H1 (cell line): ENCODE data around the gene TMEM221. TPM values are rescaled to one million over a fixed set of nuclear protein-coding genes. Genes with fewer than 3 reads are reported as not detected.

Experiments
- CHD7 ChIP-seq: fragments of 300-600 bp; sonication (generic); IDR thresholded peaks from 2 replicates; pipeline ENCODE4 v1.7.1; 2012; ENCODE audit warnings: low read length, moderate library complexity, mild to moderate bottlenecking, inconsistent platforms; ENCODE audit not compliant: insufficient replicate concordance
- CTBP2 ChIP-seq: IDR thresholded peaks from 2 replicates; pipeline ENCODE4 v1.7.0; 2011; ENCODE audit warnings: borderline replicate concordance, mild to moderate bottlenecking, moderate library complexity, mixed read lengths, low read length; ENCODE audit not compliant: insufficient read depth, insufficient read length
- EGR1 ChIP-seq: IDR thresholded peaks from 2 replicates; pipeline ENCODE4 v1.6.1; 2011; ENCODE audit warnings: low read depth, low read length, borderline replicate concordance
- MAX ChIP-seq: IDR thresholded peaks from 2 replicates; pipeline ENCODE4 v1.6.1; 2012; ENCODE audit warnings: inconsistent platforms
- polyA plus RNA-seq, 7 experiments: library from polyadenylated mRNA; depleted of rRNA in 3 of 7; stranded (reverse) in 5 of 7; unstranded in 2 of 7; fragments of >200 nt in 5 of 7; fragments of 200-250 nt in 2 of 7; gene quantifications; 1 replicate in 5 of 7; 2 replicates in 1 of 7; 4 replicates in 1 of 7; pipeline versions ENCODE4 v1.2.1 to v1.2.3, GENCODE V29; 2011 to 2013; ENCODE audit warnings: missing spikeins in 2 of 7, mixed read lengths in 2 of 7
- total RNA-seq: library from RNA; stranded (reverse); fragmentation: NEBNext Ultra II Directional; extraction: Animal tissue kit (Norgen Biotek cat#: 25700); gene quantifications from 2 replicates; pipeline ENCODE4 v1.2.1, GENCODE V29; 2021

Gene TMEM221
- total and polyA plus RNA-seq, 2 of the 8 experiments (the other 6 are each of a cell fraction or from before 2014, with no cell fraction given): 1.4 to 2.0 TPM

GRCh38 chr19:17481986-17482385 lies 33.5 kb upstream of the TMEM221 start (continued):
- TF ChIP-seq MAX (no peak), EGR1 (no peak), CTBP2 (no peak), CHD7 (no peak)
